Measurements from ENCODE around the gene GATA2.

Gene GATA2

GRCh38 chr3:128485282-128486204 lies 7.5 kb downstream of the GATA2 start:
- Histone ChIP-seq H3K4me3 (ENCODE audit: low read length) (no peak overlapping the region), H3K4me2 (ENCODE audit: low read length) (no peak overlapping the region), H3K9me3 (replicated peaks; ENCODE audit: low read length) (no peaks in the 10 kb centered on the region), H3K27me3 (ENCODE audit: control insufficient read depth, insufficient read depth, low read length) (peaks cover 86% of the 10 kb centered on the region), H3K4me1 (ENCODE audit: control insufficient read depth, insufficient read depth, low read length) (peaks cover 39% of the 10 kb centered on the region), H3K9ac (ENCODE audit: low read depth, low read length) (no peak overlapping the region), H3K36me3 (ENCODE audit: insufficient read depth, low read length) (no peaks in the 10 kb centered on the region)

DNA sequence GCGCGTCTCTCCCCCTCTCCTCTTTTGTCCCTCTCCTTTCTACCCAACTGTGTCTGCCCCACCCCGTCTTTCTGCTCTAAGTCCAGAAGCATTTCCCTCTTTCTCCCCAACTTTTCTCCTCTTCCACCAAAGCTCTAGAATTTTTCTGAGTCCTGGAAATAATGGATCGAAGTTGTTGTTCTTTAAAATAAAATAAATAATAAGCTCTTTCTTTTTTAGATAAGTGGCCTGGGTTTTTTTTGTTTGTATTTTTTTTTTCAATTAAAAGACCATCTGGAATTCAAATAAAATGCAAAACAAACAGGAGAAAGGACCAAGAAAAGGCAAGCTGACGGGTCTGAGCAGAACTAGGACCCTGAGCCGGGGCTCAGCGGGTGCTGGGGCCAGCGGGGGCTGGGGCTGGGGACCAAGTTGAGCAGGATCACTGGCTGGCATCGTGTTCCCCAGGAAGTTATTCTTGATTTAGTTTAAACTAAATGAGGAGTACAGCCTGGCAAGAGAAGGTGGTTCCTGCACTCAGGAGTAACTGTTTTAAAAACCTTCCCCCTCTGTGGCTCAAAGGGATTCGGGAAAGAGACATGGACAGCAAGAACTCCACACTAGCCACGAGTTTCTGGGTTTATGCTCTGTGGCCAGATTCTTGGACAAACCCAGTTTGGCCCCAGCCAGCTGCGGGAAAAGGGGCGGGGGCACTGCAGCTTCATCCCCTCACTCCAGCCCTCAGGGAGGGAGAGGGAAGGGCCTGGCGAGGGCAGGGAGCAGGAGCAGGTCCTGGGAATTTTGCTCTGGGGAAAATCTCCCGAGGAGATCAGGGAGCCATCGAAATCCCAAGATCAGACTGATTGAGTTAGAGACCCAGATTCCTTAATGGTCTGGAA lies 8.4 kb downstream of the GATA2 start:
- H3K27me3 ChIP-seq (ENCODE audit: control insufficient read depth, insufficient read depth, low read length): peaks cover 86% of the 10 kb centered on the region
- H3K9me3 ChIP-seq (replicated peaks; ENCODE audit: low read length): no peaks in the 10 kb centered on the region
- no peak overlapping the region for H3K4me3 ChIP-seq (ENCODE audit: low read length)
- peaks cover 32% of the 10 kb centered on the region for H3K4me1 ChIP-seq (ENCODE audit: control insufficient read depth, insufficient read depth, low read length)
- H3K9ac ChIP-seq (ENCODE audit: low read depth, low read length): no peak overlapping the region
- H3K4me2 ChIP-seq (ENCODE audit: low read length): no peak overlapping the region
- no peaks in the 10 kb centered on the region for H3K36me3 ChIP-seq (ENCODE audit: insufficient read depth, low read length)

GRCh38 chr3:128483657-128484403 lies 9.2 kb downstream of the GATA2 start:
- Histone ChIP-seq H3K4me1 (ENCODE audit: control insufficient read depth, insufficient read depth, low read length) (peaks cover 25% of the 10 kb centered on the region), H3K9ac (ENCODE audit: low read depth, low read length) (no peak overlapping the region), H3K4me2 (ENCODE audit: low read length) (no peak overlapping the region), H3K9me3 (replicated peaks; ENCODE audit: low read length) (no peaks in the 10 kb centered on the region), H3K4me3 (ENCODE audit: low read length) (no peak overlapping the region), H3K36me3 (ENCODE audit: insufficient read depth, low read length) (no peaks in the 10 kb centered on the region), H3K27me3 (ENCODE audit: control insufficient read depth, insufficient read depth, low read length) (peaks cover 84% of the 10 kb centered on the region)

- Histone ChIP-seq H3K27me3 (ENCODE audit: control insufficient read depth, insufficient read depth, low read length) (peaks cover 84% of the 10 kb centered on the region), H3K4me3 (ENCODE audit: low read length) (no peak overlapping the region), H3K9ac (ENCODE audit: low read depth, low read length) (no peak overlapping the region), H3K4me1 (ENCODE audit: control insufficient read depth, insufficient read depth, low read length) (peaks cover 20% of the 10 kb centered on the region), H3K36me3 (ENCODE audit: insufficient read depth, low read length) (no peaks in the 10 kb centered on the region), H3K4me2 (ENCODE audit: low read length) (no peak overlapping the region), H3K9me3 (replicated peaks; ENCODE audit: low read length) (no peaks in the 10 kb centered on the region)
Measured at GRCh38 chr3:128482666-128483656, 10.0 kb downstream of the GATA2 start.

DNA sequence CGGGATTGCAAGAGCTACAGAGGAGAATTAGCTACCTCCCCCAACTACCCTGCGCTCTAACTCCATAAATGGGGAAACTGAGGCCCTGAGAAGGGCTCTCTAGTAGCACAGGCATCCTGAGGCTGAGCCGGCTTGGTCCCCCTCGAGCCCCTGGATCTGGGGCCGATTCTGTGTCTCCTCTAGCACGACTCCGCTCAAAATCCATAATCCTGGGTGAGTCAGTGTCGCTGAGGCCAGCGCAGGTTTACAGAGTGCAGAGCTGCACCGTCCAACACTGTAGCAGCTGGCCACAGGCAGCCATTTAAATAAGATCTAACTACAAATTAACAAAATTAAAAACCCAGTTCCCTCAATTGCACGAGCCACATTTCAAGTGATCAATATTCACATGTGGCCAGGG lies 10.8 kb downstream of the GATA2 start:
- peaks cover 12% of the 10 kb centered on the region for H3K4me1 ChIP-seq (ENCODE audit: control insufficient read depth, insufficient read depth, low read length)

GRCh38 chr3:128481438-128481942 lies 11.5 kb downstream of the GATA2 start:
- H3K9me3 ChIP-seq (replicated peaks; ENCODE audit: low read length): no peaks in the 10 kb centered on the region
- no peak overlapping the region for H3K4me2 ChIP-seq (ENCODE audit: low read length)
- H3K4me1 ChIP-seq (ENCODE audit: control insufficient read depth, insufficient read depth, low read length): peaks cover 11% of the 10 kb centered on the region
- H3K4me3 ChIP-seq (ENCODE audit: low read length): no peak overlapping the region
- peaks cover 88% of the 10 kb centered on the region for H3K27me3 ChIP-seq (ENCODE audit: control insufficient read depth, insufficient read depth, low read length)
- no peak overlapping the region for H3K9ac ChIP-seq (ENCODE audit: low read depth, low read length)
- H3K36me3 ChIP-seq (ENCODE audit: insufficient read depth, low read length): no peaks in the 10 kb centered on the region

More for the DNA sequence above, 10.8 kb downstream of the GATA2 start:
- no peaks in the 10 kb centered on the region for H3K36me3 ChIP-seq (ENCODE audit: insufficient read depth, low read length)
- no peak overlapping the region for H3K9ac ChIP-seq (ENCODE audit: low read depth, low read length)
- peaks cover 87% of the 10 kb centered on the region for H3K27me3 ChIP-seq (ENCODE audit: control insufficient read depth, insufficient read depth, low read length)
- H3K9me3 ChIP-seq (replicated peaks; ENCODE audit: low read length): no peaks in the 10 kb centered on the region
- no peak overlapping the region for H3K4me3 ChIP-seq (ENCODE audit: low read length)
- no peak overlapping the region for H3K4me2 ChIP-seq (ENCODE audit: low read length)

DNA sequence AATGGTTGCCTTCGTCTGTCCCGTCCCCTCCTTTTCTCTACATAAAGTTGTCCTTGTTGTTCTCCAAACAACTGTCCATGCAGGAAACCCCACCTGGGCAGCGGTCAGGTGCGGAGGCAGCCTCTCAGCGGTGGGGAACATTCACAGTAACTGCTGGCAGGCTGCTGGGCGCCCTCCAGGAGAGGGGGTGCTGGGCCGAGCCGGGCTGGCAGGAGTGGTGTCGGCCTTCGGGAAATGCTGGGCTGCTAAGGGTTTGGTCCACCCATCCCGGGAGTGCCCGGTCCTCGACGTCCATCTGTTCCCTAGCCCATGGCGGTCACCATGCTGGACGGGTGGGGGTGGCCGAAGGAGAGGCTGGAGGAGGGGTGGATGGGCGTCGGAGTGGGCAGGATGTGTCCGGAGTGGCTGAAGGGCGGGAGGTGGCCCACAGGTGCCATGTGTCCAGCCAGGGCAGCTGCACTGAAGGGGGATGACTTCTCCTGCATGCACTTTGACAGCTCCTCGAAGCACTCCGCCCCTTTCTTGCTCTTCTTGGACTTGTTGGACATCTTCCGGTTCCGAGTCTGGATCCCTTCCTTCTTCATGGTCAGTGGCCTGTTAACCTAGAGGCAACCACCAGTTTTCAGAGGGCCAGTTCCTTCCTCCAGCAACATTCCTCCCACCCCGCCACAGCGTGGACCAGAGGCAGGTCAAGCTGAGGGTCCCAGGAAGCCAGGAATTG lies 12.1 kb downstream of the GATA2 start:
- Histone ChIP-seq H3K4me2 (ENCODE audit: low read length) (no peak overlapping the region), H3K9me3 (replicated peaks; ENCODE audit: low read length) (no peaks in the 10 kb centered on the region), H3K36me3 (ENCODE audit: insufficient read depth, low read length) (no peaks in the 10 kb centered on the region), H3K4me3 (ENCODE audit: low read length) (no peak overlapping the region), H3K4me1 (ENCODE audit: control insufficient read depth, insufficient read depth, low read length) (peaks cover 11% of the 10 kb centered on the region), H3K9ac (ENCODE audit: low read depth, low read length) (no peak overlapping the region), H3K27me3 (ENCODE audit: control insufficient read depth, insufficient read depth, low read length) (peaks cover 88% of the 10 kb centered on the region)

DNA sequence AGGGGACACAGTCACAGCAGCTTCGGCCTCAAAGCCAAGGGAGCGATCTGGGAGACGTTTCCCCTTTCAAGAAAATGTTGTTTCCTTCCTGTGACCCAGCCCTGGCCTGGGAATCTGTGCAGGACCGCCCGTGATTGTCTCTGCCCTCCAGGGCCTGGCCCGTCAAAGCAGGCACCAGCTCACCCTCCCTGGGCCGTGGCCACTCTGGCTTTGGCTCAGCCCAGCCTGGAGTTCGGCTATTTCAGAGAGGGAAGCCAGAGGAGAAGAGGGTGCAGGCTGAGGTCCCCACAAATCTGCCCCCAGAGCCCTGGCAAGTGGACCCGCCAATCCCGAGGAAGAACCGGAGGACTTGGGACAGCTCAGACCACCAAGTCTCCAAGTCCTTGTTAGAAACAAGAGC lies 12.7 kb downstream of the GATA2 start:
- no peak overlapping the region for H3K9ac ChIP-seq (ENCODE audit: low read depth, low read length)
- no peak overlapping the region for H3K4me2 ChIP-seq (ENCODE audit: low read length)
- H3K27me3 ChIP-seq (ENCODE audit: control insufficient read depth, insufficient read depth, low read length): peaks cover 88% of the 10 kb centered on the region
- no peaks in the 10 kb centered on the region for H3K36me3 ChIP-seq (ENCODE audit: insufficient read depth, low read length)
- H3K4me1 ChIP-seq (ENCODE audit: control insufficient read depth, insufficient read depth, low read length): peaks cover 11% of the 10 kb centered on the region
- H3K4me3 ChIP-seq (ENCODE audit: low read length): no peak overlapping the region
- H3K9me3 ChIP-seq (replicated peaks; ENCODE audit: low read length): no peaks in the 10 kb centered on the region

DNA sequence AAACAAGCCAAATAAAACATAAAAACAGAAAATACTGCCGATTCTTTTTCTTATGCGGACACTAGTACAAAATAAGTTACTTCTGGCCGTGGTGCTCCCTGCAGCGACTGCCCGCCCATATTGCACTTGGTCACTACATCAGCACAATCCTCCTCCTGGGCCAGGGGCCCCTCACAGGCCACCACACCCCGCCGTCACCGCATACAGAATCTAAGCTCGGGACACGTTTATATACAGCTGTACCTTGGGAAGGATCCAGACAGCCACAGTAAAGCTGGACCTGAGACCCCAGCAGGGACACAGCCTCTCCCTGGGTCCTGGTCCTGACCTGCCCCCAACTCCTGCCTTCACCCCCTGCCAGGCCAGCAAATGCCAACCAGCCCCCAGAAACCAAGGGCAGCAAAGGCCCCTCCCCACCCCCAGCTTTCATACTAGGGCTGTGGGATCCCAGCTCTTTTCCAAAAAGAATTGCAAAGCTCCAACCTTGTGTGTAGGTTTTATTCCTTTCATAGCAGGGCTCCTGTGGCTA lies 13.4 kb downstream of the GATA2 start:
- Histone ChIP-seq H3K9me3 (replicated peaks; ENCODE audit: low read length) (no peaks in the 10 kb centered on the region), H3K9ac (ENCODE audit: low read depth, low read length) (no peak overlapping the region), H3K4me3 (ENCODE audit: low read length) (no peak overlapping the region), H3K4me2 (ENCODE audit: low read length) (no peak overlapping the region), H3K4me1 (ENCODE audit: control insufficient read depth, insufficient read depth, low read length) (peaks cover 11% of the 10 kb centered on the region), H3K27me3 (ENCODE audit: control insufficient read depth, insufficient read depth, low read length) (peaks cover 89% of the 10 kb centered on the region), H3K36me3 (ENCODE audit: insufficient read depth, low read length) (no peaks in the 10 kb centered on the region)

Measured in skeletal muscle satellite cell (primary cell).